IMR-90 (cell line): ENCODE results near the gene ESR1. TPM values are rescaled to one million over a fixed set of nuclear protein-coding genes. Genes with fewer than 3 reads are reported as not detected.
"Not testable (repeated sequence)": the region's sequence is repeated elsewhere in the genome, so short reads cannot be mapped to it uniquely, and the experiment has no call there.

Experiments used
- ATAC-seq: fragments of 200-7000 bp; cut with Tn5 transposase; 2 replicates; pipeline ENCODE4 v1.9.1; 2020; ENCODE audit warnings: low read depth, mild to moderate bottlenecking, moderate library complexity
- BruUV-seq: library from RNA; stranded (reverse); fragments of 400-500 nt; replicated peaks from 2 replicates; lab custom pipeline; 2021; lab: Mats Ljungman, UMichigan
- CTCF ChIA-PET: fragments of 300-600 bp; formaldehyde crosslinking; extraction: SDS; loops from one replicate; lab custom pipeline; 2021; ENCODE audit warnings: antibody characterized with exemption; lab: Yijun Ruan, JAX
- POLR2A ChIA-PET: fragments of 300-600 bp; sonication (Branson Sonifier 250); formaldehyde crosslinking; loops from one replicate; lab custom pipeline; 2022; ENCODE audit warnings: antibody characterized with exemption; ENCODE audit not compliant: unreplicated experiment; lab: Charles Lee
- DNase-seq: peaks from one replicate; pipeline ENCODE4 v3.0.0; 2013
- H2AFZ ChIP-seq: replicated peaks from 2 replicates; pipeline ENCODE3; 2013; ENCODE audit warnings: low read length, mild to moderate bottlenecking; ENCODE audit not compliant: poor library complexity
- H2AK5ac ChIP-seq: 2 replicates; pipeline ENCODE4 v1.6.1; 2013; ENCODE audit warnings: low read depth, low read length, inconsistent platforms
- H2AK9ac ChIP-seq: replicated peaks from 2 replicates; pipeline ENCODE3; 2013; ENCODE audit warnings: mild to moderate bottlenecking, low read depth, low read length, moderate library complexity; ENCODE audit not compliant: poor library complexity
- H2BK120ac ChIP-seq: 2 replicates; pipeline ENCODE4 v1.6.1; 2013; ENCODE audit warnings: low read depth, low read length, inconsistent platforms
- H2BK15ac ChIP-seq: 3 replicates; pipeline ENCODE4 v1.6.1; 2013; ENCODE audit warnings: low read depth, low read length, inconsistent platforms
- H2BK20ac ChIP-seq: 2 replicates; pipeline ENCODE4 v1.6.1; 2013; ENCODE audit warnings: low read depth, mild to moderate bottlenecking, inconsistent platforms, low read length, moderate library complexity
- H2BK5ac ChIP-seq: 2 replicates; pipeline ENCODE4 v1.6.1; 2013; ENCODE audit warnings: mild to moderate bottlenecking, low read depth, low read length, inconsistent platforms; ENCODE audit not compliant: poor library complexity, severe bottlenecking
- H3K14ac ChIP-seq: replicated peaks from 2 replicates; pipeline ENCODE4 v1.6.1; 2013; ENCODE audit warnings: low read depth, low read length, inconsistent platforms
- H3K18ac ChIP-seq: 2 replicates; pipeline ENCODE4 v1.6.1; 2013; ENCODE audit warnings: low read depth, low read length, control low read depth
- H3K23ac ChIP-seq: 2 replicates; pipeline ENCODE4 v1.6.1; 2013; ENCODE audit warnings: low read depth, low read length, inconsistent platforms
- H3K27ac ChIP-seq: 2 replicates; pipeline ENCODE4 v1.5.1; 2013; ENCODE audit warnings: mild to moderate bottlenecking, control low read depth, low read length; ENCODE audit not compliant: insufficient read depth
- H3K27me3 ChIP-seq: 2 replicates; pipeline ENCODE4 v1.6.1; 2013; ENCODE audit warnings: low read length; ENCODE audit not compliant: control insufficient read depth, insufficient read depth
- H3K36me3 ChIP-seq: 2 replicates; pipeline ENCODE4 v1.6.1; 2013; ENCODE audit warnings: low read length, mixed read lengths; ENCODE audit not compliant: control insufficient read depth, insufficient read depth
- H3K4ac ChIP-seq: 2 replicates; pipeline ENCODE4 v1.6.1; 2013; ENCODE audit warnings: low read depth, low read length, inconsistent platforms
- H3K4me1 ChIP-seq: 2 replicates; pipeline ENCODE4 v1.6.1; 2013; ENCODE audit warnings: low read length, mixed read lengths; ENCODE audit not compliant: control insufficient read depth, insufficient read depth
- H3K4me2 ChIP-seq: 2 replicates; pipeline ENCODE4 v1.6.1; 2013; ENCODE audit warnings: low read depth, mild to moderate bottlenecking, control low read depth, low read length, moderate library complexity
- H3K4me3 ChIP-seq: 2 replicates; pipeline ENCODE4 v1.5.1; 2013; ENCODE audit warnings: low read depth, mild to moderate bottlenecking, control low read depth, low read length, moderate library complexity; ENCODE audit not compliant: insufficient read depth
- H3K56ac ChIP-seq: 2 replicates; pipeline ENCODE4 v1.6.1; 2013; ENCODE audit warnings: low read length, inconsistent platforms; ENCODE audit not compliant: insufficient read depth; ENCODE audit errors: extremely low read depth
- H3K79me1 ChIP-seq, 2 experiments: 2 replicates each; pipeline ENCODE4 v1.6.1; 2013; ENCODE audit warnings: low read length in 2 of 2, inconsistent platforms in 1 of 2, low read depth in 1 of 2
- H3K9ac ChIP-seq: 2 replicates; pipeline ENCODE4 v1.6.1; 2013; ENCODE audit warnings: low read depth, low read length, control low read depth
- H3K9me1 ChIP-seq: 2 replicates; pipeline ENCODE4 v1.6.1; 2013; ENCODE audit warnings: low read length, inconsistent platforms; ENCODE audit not compliant: insufficient read depth
- H3K9me3 ChIP-seq: 2 replicates; pipeline ENCODE4 v1.6.1; 2013; ENCODE audit warnings: low read length; ENCODE audit not compliant: control insufficient read depth, insufficient read depth
- H4K20me1 ChIP-seq: 2 replicates; pipeline ENCODE4 v1.6.1; 2013; ENCODE audit warnings: low read length, inconsistent platforms; ENCODE audit not compliant: insufficient read depth
- H4K5ac ChIP-seq: 2 replicates; pipeline ENCODE4 v1.6.1; 2013; ENCODE audit warnings: mild to moderate bottlenecking, low read depth, low read length, control low read depth
- H4K8ac ChIP-seq, 2 experiments: 2 replicates each; pipeline ENCODE4 v1.6.1; 2013; ENCODE audit warnings: low read depth in 2 of 2, low read length in 2 of 2, control low read depth in 1 of 2, inconsistent platforms in 1 of 2
- H4K91ac ChIP-seq: 2 replicates; pipeline ENCODE4 v1.6.1; 2013; ENCODE audit warnings: low read depth, low read length, inconsistent platforms; ENCODE audit not compliant: insufficient read depth
- BHLHE40 ChIP-seq: fragments of 150-350 bp; IDR thresholded peaks from 2 replicates; pipeline ENCODE4 v1.6.1; 2016; ENCODE audit warnings: mild to moderate bottlenecking, low read depth, low read length
- CEBPB ChIP-seq: IDR thresholded peaks from 2 replicates; pipeline ENCODE4 v1.6.1; 2012; ENCODE audit warnings: low read depth, low read length, improper control_type of control experiment
- MAZ ChIP-seq: IDR thresholded peaks from 2 replicates; pipeline ENCODE4 v1.6.1; 2012; ENCODE audit warnings: low read depth, mild to moderate bottlenecking, low read length, improper control_type of control experiment, moderate library complexity, borderline replicate concordance
- WGBS, 2 experiments: methylation state at CpG; one replicate each; pipeline versions ENCODE4 v1.1.5 to v1.1.7; 2013; ENCODE audit warnings: missing lambda C conversion rate in 2 of 2; ENCODE audit not compliant: insufficient read length in 1 of 2; ENCODE audit errors: extremely low coverage in 2 of 2; 5-methylcytosine and 5-hydroxymethylcytosine counted together
- dilution Hi-C: fragments of 300-500 bp; cut with HindIII; formaldehyde crosslinking; loops from one replicate; pipeline ENCODE4 v1.14.3; 2018; ENCODE audit warnings: low sequenced_read_pairs; ENCODE audit not compliant: unreplicated experiment
- in situ Hi-C: fragments of 300-500 bp; cut with MboI; formaldehyde crosslinking; loops from 3 replicates; pipeline ENCODE4 v1.14.3; 2019; ENCODE audit warnings: low sequenced_read_pairs, inconsistent platforms, mixed read lengths
- intact Hi-C: fragments of 100-400 bp; cut with micrococcal nuclease; formaldehyde crosslinking; loops from 2 replicates; pipeline ENCODE4 v1.10.0; 2022
- polyA plus RNA-seq, 3 experiments: library from polyadenylated mRNA; depleted of rRNA; stranded (reverse); fragments of >200 nt; gene quantifications; 2 replicates each; pipeline ENCODE4 v1.2.3, GENCODE V29; 2012; ENCODE audit warnings: low replicate concordance in 1 of 3
- total RNA-seq: library from RNA; depleted of rRNA; stranded (reverse); fragments of >200 nt; gene quantifications from 2 replicates; pipeline ENCODE4 v1.2.3, GENCODE V29; 2012
- TF ChIP-seq, protein P1 (sequence below): conservative IDR thresholded peaks from 2 replicates; pipeline ENCODE4 v1.5.1; 2012; ENCODE audit warnings: mild to moderate bottlenecking, low read depth, low read length, improper control_type of control experiment

Gene ESR1
- total and polyA plus RNA-seq, 2 of the 4 experiments (the other 2 are of a cell fraction): not detected

DNA sequence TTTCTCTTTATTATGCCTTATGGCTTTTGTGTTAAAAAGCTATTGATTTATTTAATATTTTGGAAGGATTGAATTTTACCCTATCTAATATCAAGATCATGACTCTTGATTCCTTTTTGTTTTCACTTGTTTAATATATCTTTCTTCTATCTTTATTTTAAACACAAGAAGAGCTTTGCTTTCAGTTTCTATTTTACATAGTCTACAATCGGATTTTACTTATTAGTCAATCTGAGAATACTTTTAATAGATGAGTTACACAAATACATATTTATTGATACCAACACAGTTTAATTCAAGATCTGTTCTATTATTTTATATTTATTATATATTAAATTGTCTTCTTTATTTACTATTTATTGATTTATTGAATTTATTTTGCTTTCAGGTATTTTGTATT, 218.8 kb downstream of the ESR1 start:
- TF ChIP-seq MAZ (no peak), BHLHE40 (no peak), CEBPB (no peak)
- TF ChIP-seq, protein P1, sequence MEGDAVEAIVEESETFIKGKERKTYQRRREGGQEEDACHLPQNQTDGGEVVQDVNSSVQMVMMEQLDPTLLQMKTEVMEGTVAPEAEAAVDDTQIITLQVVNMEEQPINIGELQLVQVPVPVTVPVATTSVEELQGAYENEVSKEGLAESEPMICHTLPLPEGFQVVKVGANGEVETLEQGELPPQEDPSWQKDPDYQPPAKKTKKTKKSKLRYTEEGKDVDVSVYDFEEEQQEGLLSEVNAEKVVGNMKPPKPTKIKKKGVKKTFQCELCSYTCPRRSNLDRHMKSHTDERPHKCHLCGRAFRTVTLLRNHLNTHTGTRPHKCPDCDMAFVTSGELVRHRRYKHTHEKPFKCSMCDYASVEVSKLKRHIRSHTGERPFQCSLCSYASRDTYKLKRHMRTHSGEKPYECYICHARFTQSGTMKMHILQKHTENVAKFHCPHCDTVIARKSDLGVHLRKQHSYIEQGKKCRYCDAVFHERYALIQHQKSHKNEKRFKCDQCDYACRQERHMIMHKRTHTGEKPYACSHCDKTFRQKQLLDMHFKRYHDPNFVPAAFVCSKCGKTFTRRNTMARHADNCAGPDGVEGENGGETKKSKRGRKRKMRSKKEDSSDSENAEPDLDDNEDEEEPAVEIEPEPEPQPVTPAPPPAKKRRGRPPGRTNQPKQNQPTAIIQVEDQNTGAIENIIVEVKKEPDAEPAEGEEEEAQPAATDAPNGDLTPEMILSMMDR: no peak
- H3K27ac ChIP-seq: no peak overlapping the region
- ChIA-PET POLR2A (no interaction called here), CTCF (interaction anchor here (0.6 kb wide), 1 partner anchor 43 kb away, joined by 3 read pairs; no protein-coding TSS in a partner anchor)
- intact Hi-C loops: no loop called here
- H3K18ac ChIP-seq: no peak overlapping the region
- H4K91ac ChIP-seq: no peak overlapping the region
- H3K79me1 ChIP-seq: no peaks in the 10 kb centered on the region
- ATAC-seq (no peak), DNase-seq (no peak)
- H3K4me3 ChIP-seq: no peak overlapping the region
- H2BK20ac ChIP-seq: no peak overlapping the region
- no peak overlapping the region for H2BK5ac ChIP-seq
- H3K56ac ChIP-seq: no peak overlapping the region
- H3K9me3 ChIP-seq: no peaks in the 10 kb centered on the region
- dilution Hi-C loops: no loop called here
- H3K23ac ChIP-seq: no peak overlapping the region
- no peaks in the 10 kb centered on the region for H3K9me1 ChIP-seq
- no peak overlapping the region for H3K4ac ChIP-seq
- WGBS, 2 experiments: no CpG with 5 or more reads among the region's 1 CpG
- no peaks in the 10 kb centered on the region for H3K4me1 ChIP-seq
- H2BK15ac ChIP-seq: no peak overlapping the region
- no peak overlapping the region for H2AK5ac ChIP-seq
- H2BK120ac ChIP-seq: no peak overlapping the region
- no peak overlapping the region for H4K8ac ChIP-seq
- no peak overlapping the region for H3K14ac ChIP-seq
- H3K36me3 ChIP-seq: no peaks in the 10 kb centered on the region
- no peak overlapping the region for H2AK9ac ChIP-seq
- in situ Hi-C loops: no loop called here
- H4K5ac ChIP-seq: no peak overlapping the region
- H2AFZ ChIP-seq: no peak overlapping the region
- BruUV-seq: no TSS peak
- no peaks in the 10 kb centered on the region for H4K20me1 ChIP-seq
- H3K4me2 ChIP-seq: no peak overlapping the region
- no peak overlapping the region for H3K9ac ChIP-seq
- no peaks in the 10 kb centered on the region for H3K27me3 ChIP-seq

DNA sequence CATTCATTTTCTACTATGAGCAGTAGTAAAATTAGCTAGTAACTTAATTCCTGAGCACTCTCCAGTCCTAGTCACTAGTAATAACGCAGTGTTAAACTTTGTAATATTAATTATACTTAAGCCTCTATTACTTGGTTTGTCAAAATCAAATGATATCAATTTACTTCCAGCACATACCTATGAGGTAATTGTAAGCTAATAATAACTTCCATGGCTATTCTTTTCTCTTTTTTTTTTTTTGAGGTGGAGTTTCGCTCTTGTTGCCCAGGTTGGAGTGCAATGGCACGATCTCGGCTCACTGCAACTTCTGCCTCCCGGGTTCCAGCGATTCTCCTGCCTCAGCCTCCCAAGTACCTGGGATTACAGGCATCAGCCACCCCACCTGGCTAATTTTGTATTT, 219.3 kb downstream of the ESR1 start:
- H2BK20ac ChIP-seq, H3K14ac ChIP-seq, POLR2A ChIA-PET, H4K20me1 ChIP-seq, H3K9me1 ChIP-seq, H3K9ac ChIP-seq, H2AFZ ChIP-seq, H3K79me1 ChIP-seq, H2BK120ac ChIP-seq, H3K27me3 ChIP-seq, H3K27ac ChIP-seq, H2AK5ac ChIP-seq, H3K9me3 ChIP-seq, H3K56ac ChIP-seq, H4K5ac ChIP-seq, intact Hi-C loops, H4K8ac ChIP-seq, H3K36me3 ChIP-seq, BruUV-seq, H3K4me1 ChIP-seq, ATAC-seq, H2BK5ac ChIP-seq, in situ Hi-C loops, H2AK9ac ChIP-seq, H4K91ac ChIP-seq, dilution Hi-C loops, H3K4me2 ChIP-seq, H3K4me3 ChIP-seq, H3K4ac ChIP-seq, H2BK15ac ChIP-seq, H3K23ac ChIP-seq, DNase-seq, H3K18ac ChIP-seq: not testable (repeated sequence)
- CTCF ChIA-PET: interaction anchor here (0.6 to 1.2 kb wide), 2 partner anchors 43 to 261 kb away, joined by 3 read pairs; no protein-coding TSS in a partner anchor
- WGBS, 2 experiments: no CpG with 5 or more reads among the region's 6 CpGs
